ENCODE measurements around the gene ATP2C2. TPM values are rescaled to one million over a fixed set of nuclear protein-coding genes. Genes with fewer than 3 reads are reported as not detected.

The ATP2C2 gene
- total RNA-seq, 4 donors from 2014 or later, result 1.1 to 25.8 (median 5.6) TPM

DNA sequence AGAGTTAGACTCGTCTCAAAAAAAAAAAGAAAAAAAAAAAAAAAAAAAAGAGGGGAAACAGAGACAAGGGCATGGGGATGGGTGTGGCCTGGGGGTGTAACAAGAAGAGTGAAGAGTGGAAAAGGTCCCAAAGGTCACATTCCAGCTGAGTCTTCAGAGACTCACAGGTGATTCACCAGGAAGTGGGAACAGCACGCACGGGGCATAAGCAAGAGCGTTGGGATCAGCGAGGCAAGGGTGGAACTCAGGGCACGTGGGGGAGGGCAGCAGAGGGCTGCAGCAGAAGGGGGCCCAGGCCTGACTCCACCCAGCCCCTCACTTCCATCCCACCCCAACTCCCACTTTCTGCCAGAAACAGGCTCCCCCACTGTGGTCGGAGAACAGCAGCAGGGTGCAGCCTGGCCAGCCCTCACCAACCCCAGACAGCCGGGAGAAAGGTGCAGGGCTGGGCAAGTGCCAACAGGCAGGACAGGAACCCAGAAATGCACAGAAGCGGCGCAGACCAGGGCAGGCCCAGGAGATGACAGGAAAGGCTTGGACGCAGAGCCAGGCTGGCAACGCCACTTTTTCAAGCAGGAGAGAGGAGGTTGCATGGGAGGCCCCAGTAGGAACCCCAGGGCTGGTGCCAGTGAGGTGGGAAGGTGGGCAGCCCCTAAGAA lies 132.9 kb downstream of the ATP2C2 start:
- H3K4me3 ChIP-seq, result peak overlapping the region in 1 of 4 donors; percentile 17

DNA sequence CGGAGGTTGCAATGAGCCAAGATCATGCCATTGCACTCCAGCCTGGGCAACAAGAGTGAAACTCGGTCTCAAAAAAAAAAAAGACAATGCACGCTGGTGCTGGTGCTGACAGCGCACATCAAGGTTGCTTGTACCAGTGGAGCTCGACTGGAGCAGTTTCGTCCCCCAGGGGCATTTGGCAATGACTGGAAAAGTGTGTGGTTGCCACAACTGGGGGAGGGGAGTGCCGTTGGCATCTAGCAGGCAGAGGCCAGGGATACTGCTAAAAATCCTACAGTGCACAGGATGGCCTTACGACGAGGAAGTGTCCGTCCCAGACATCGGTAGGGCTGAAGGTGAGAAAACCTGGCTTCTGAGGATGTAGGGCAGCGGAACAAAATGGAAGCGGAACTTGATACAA lies 133.7 kb downstream of the ATP2C2 start:
- no peak for DNase-seq
- WGBS, 2 donors, result 61 to 87% methylated on average over 13 of the region's 13 CpGs
- Histone ChIP-seq H3K36me3 (peaks cover 0 to 36% (median 5%) of the 10 kb centered on the region in 3 donors), H3K4me1 (peaks cover 31 to 73% (median 33%) of the 10 kb centered on the region in 3 donors), H3K27ac (peak overlapping the region; percentile 81 to 98 (median 96)), H3K27me3 (no peaks in the 10 kb centered on the region), H3K9me3 (no peaks in the 10 kb centered on the region), H3K4me3 (no peak overlapping the region)
- TF ChIP-seq, protein P1, sequence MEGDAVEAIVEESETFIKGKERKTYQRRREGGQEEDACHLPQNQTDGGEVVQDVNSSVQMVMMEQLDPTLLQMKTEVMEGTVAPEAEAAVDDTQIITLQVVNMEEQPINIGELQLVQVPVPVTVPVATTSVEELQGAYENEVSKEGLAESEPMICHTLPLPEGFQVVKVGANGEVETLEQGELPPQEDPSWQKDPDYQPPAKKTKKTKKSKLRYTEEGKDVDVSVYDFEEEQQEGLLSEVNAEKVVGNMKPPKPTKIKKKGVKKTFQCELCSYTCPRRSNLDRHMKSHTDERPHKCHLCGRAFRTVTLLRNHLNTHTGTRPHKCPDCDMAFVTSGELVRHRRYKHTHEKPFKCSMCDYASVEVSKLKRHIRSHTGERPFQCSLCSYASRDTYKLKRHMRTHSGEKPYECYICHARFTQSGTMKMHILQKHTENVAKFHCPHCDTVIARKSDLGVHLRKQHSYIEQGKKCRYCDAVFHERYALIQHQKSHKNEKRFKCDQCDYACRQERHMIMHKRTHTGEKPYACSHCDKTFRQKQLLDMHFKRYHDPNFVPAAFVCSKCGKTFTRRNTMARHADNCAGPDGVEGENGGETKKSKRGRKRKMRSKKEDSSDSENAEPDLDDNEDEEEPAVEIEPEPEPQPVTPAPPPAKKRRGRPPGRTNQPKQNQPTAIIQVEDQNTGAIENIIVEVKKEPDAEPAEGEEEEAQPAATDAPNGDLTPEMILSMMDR (IDR thresholded peaks at IDR 0.05), result no peak
- TF ChIP-seq POLR2A (IDR thresholded peaks at IDR 0.05), result no peak
- intact Hi-C loops (cut with DNase I), result no loop called here

More for the DNA sequence above, 132.9 kb downstream of the ATP2C2 start:
- TF ChIP-seq, protein P1 (IDR thresholded peaks at IDR 0.05), result no peak
- peak in 1 of 4 donors; percentile 9 for TF ChIP-seq POLR2A (IDR thresholded peaks at IDR 0.05)
- H3K9me3 ChIP-seq, result no peaks in the 10 kb centered on the region
- intact Hi-C loops (cut with DNase I), result no loop called here
- peak overlapping the region; percentile 81 to 98 (median 96) for H3K27ac ChIP-seq
- no peaks in the 10 kb centered on the region for H3K27me3 ChIP-seq
- H3K36me3 ChIP-seq, result peaks cover 4 to 44% (median 10%) of the 10 kb centered on the region in 3 donors
- no peak for DNase-seq
- peaks cover 27 to 65% (median 29%) of the 10 kb centered on the region in 3 donors for H3K4me1 ChIP-seq
- 40 to 49% methylated on average over 8 to 9 of the region's 12 CpGs for WGBS, 2 donors

DNA sequence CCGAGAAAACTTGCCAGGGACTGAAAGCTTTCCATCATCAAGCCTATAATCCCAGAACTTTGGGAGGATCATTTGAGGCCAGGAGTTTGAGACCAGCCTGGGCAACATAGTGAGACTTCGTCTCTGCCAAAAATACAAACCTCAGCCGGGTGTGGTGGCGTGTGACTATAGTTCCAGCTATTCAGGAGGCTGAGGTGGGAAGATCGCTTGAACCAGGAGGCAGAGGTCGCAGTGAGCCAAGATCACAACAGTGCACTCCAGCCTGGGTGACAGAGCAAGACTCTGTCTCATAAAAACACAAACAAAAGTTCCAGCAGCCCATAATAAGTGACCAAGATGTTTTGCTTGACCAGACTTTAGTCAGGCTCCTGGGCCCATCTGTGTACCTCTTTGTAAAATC lies 134.2 kb downstream of the ATP2C2 start:
- no peak for DNase-seq
- TF ChIP-seq POLR2A (IDR thresholded peaks at IDR 0.05), result no peak
- TF ChIP-seq, protein P1 (IDR thresholded peaks at IDR 0.05), result no peak
- Histone ChIP-seq H3K4me1 (peaks cover 31 to 75% (median 33%) of the 10 kb centered on the region in 3 donors), H3K36me3 (peaks cover 0 to 31% (median 2%) of the 10 kb centered on the region in 3 donors), H3K9me3 (no peaks in the 10 kb centered on the region), H3K27me3 (no peaks in the 10 kb centered on the region), H3K27ac (peak overlapping the region; percentile 81 to 98 (median 96)), H3K4me3 (no peak overlapping the region)
- intact Hi-C loops (cut with DNase I), result no loop called here
- 43 to 89% methylated on average over 6 of the region's 6 CpGs for WGBS, 2 donors

DNA sequence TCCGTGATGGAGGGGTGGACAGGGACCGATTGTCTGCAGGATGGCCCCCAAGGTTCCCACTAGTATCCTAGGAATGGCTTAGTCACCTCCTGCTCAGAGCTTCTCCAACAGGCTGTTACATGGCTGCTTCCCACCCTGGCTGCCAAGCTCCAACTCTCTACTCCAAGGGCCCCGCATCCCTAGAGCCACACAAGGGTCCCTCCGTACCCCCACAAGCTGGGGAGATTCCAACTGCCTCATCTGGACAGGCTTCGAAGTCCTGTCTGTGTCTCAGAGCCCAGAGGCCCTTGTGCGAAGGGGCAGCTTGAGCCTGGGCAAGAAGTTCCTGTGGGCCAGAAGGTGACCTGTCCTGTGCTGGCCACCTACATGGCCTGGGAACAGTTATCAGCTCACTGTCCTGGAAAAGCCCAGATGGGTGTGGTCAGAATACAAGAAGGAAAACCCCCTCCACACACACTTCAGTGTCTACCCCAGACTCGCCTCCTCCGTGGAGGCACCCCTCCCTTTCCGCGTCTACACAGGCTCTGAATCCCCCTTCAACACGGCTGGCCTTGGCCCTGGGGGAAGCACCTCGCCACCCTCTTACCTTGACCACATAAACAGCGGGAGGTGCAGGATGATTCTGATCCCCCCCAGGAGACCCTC lies 135.5 kb downstream of the ATP2C2 start:
- Histone ChIP-seq H3K27me3 (no peaks in the 10 kb centered on the region), H3K9me3 (no peaks in the 10 kb centered on the region), H3K27ac (peak overlapping the region; percentile 93 to 98 (median 97)), H3K4me3 (peak overlapping the region; percentile 84 to 94 (median 88)), H3K36me3 (peaks cover 0 to 18% (median 0%) of the 10 kb centered on the region in 3 donors), H3K4me1 (peaks cover 31 to 75% (median 33%) of the 10 kb centered on the region in 3 donors)
- intact Hi-C loops (cut with DNase I), result no loop called here
- DNase-seq, result no peak
- no peak for TF ChIP-seq POLR2A (IDR thresholded peaks at IDR 0.05)
- WGBS, 2 donors, result 11 to 27% methylated on average over 6 to 10 of the region's 13 CpGs

DNA sequence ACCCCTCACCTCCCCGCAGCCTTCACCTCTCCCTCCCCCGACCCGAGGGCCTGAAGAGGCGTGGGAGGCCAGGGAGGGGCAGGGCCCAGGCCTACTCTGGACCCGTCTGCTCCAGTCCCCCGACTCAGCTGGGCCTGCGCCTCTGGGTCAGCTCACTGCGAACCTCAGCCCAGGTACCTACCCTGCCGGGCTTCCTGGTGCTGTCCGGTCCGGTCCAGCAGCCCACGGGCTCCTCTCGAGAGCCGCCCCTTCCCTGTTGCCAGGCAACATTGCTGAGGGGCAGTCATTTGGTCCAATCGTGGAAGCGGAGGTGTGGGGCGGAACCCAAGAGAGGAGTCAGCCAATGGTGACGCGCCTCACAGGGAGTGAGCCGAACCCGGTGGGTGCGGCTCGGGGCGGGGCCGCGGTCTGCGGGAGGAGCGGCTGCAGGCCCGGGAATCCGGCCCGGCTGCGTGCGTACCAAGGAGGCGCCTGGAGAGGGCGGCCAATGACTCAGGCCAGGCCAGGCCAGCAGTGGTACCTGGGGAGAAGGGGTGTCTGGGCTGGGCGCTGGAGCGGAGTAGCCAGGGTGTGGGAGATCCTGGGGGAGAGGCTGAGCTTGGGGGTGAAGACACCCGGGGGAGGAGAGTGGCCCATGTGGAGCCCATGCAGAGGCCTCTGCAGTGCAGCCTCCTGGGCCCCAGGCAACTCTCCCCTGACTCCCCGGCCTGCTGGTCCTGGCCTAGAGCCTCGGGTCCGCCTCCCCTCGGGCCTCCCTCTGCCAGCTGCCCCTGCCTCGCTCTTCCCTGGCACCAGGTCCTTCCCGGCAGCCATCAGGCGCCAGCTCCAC lies 136.3 kb downstream of the ATP2C2 start, which contains the start of gene MEAK7:
Gene MEAK7 (minus strand): TSS at position 240 of the 829 bp plus-strand sequence. CDS start 6,573 bp downstream, outside the sequence.
- intact Hi-C loops (cut with DNase I), result no loop called here
- peak; percentile 89 for DNase-seq
- peaks cover 31 to 69% (median 33%) of the 10 kb centered on the region in 3 donors for H3K4me1 ChIP-seq
- peak within 1 kb of the TSS; percentile 93 to 98 (median 97) for H3K27ac ChIP-seq
- no peaks in the 10 kb centered on the region for H3K27me3 ChIP-seq
- no peaks in the 10 kb centered on the region for H3K9me3 ChIP-seq
- 0% methylated on average over 17 of the region's 45 CpGs; no CpG with 5 or more reads in 1 of the 2 donors for WGBS, 2 donors
- H3K4me3 ChIP-seq, result peak within 1 kb of the TSS; percentile 84 to 94 (median 88)
- H3K36me3 ChIP-seq, result peaks cover 0 to 10% (median 0%) of the 10 kb centered on the region in 3 donors
- TF ChIP-seq, protein P1 (IDR thresholded peaks at IDR 0.05), result peak in 2 of 6 experiments; percentile 8 to 19
- peak in 3 of 4 donors; percentile 68 to 89 (median 84) for TF ChIP-seq POLR2A (IDR thresholded peaks at IDR 0.05)

All from esophagus squamous epithelium (tissue), 5 donors.